HG03108 (cell line): ENCODE measurements around the gene TPSAB1.
"Not testable (repeated sequence)": the region's sequence is repeated elsewhere in the genome, so short reads cannot be mapped to it uniquely, and the experiment has no call there.

Source experiments
- ATAC-seq: cut with Tn5 transposase; IDR thresholded peaks from one replicate; pipeline ENCODE4 v1.9.1; 2021; ENCODE audit warnings: moderate library complexity; ENCODE audit not compliant: unreplicated experiment

The TPSAB1 gene

DNA sequence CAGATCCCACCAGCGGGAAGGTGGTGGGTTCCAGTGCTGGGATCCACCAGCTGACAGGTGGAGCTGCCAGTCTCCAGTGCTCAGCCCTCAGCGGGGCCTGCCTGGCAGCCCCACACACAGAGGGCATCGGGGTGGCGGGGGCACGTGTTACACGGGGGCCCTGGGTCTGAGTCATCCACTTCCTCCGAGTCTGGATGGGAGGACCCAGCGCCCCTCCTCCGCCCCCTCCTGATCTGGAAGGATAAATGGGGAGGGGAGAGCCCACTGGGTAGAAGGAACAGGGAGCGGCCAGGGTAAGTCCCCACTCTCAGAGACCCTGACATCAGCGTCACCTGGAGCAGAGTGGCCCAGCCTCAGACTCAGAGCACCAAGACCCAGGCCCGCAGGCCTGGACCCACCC, at the start of gene TPSAB1:
TPSAB1 (plus strand) TSS at position 270 of the 400 bp plus-strand sequence. CDS start 234 bp downstream, outside the sequence.
- ATAC-seq, result not testable (repeated sequence)

DNA sequence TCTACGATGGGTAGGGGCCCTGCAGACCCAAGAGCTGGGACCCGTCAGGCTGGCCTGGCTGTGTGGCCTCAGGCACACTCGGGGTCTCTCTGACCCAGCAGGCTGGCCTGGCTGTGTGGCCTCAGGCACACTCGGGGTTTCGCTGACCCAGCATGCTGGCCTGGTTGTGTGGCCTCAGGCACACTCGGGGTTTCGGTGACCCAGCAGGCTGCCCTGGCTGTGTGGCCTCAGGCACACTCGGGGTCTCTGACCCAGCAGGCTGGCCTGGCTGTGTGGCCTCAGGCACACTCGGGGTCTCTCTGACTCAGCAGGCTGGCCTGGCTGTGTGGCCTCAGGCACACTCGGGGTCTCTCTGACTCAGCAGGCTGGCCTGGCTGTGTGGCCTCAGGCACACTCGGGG, 49.7 kb upstream of the TPSAB1 start:
- not testable (repeated sequence) for ATAC-seq

DNA sequence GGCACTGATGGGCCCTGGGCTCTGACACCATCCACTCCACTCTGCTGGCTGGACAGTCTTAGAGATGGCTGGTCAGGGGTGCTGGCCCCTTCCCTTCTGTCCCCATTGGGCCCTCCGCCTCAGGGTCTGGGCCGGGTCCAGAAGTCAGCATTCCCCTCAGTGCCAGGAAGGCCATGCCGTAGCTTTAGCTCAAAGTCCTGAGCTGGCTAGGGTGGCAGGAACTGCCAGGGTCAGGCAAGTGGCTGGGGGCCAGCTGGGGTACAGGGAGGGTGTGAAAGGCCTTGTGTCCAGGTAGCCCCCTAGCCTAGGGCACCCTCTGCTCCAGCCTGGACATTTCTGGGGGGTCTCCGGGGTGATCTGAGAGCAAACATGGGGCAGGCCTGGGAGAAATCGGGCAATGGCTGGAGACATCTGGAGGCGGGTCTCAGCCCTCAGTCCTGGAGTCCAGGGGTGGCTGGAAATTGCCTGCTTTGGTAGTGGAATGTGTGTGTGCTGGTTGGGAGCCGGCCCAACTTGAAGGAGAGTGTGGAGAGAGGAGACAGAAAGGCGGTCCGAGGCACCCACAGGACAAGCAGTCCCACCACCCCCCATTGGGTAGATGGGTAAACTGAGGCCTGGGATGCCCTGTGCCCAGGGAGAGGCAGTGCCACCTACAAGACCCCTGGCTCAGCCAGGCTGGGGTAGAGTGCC, 48.0 kb upstream of the TPSAB1 start:
- no peak for ATAC-seq

GRCh38 chr16:1193143-1193824, 47.2 kb upstream of the TPSAB1 start:
- no peak for ATAC-seq

DNA sequence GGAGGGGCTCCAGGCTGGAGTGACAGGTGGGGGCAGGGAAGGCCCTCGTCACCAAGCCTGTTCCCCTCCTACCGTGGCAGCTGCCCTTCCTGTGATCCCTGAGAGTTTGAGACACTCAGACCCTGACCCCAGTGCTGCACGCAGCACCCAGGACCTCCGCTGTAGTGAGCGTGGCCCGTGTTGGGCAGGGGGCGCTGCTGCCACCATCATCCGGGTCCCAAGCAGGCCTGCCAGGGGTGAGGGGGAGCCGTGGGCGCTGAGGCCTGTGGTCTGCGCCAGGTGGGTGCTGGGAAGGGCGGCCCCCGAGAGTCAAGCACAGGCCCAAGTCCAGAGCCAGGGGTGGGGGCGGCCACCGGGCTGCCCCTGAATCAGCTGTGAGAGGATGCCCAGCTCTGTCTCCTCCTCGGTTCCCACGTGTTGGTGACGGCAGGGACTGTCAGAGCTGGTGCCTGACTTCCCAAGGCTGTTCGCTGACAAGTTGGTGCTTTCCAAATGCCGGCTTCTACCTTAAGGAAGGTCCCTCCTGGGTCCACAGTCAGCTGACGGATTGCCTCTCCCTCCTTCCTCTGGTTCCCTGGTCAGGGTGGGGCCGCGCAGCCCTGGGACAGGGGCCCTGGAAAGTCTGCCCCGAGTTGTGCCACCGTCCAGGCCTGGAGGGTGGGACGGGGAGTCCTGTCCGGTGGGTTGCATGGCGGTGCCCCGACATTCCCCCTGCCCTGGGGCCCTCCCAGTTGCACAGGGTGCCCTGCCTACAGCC, 46.5 kb upstream of the TPSAB1 start:
- no peak for ATAC-seq

DNA sequence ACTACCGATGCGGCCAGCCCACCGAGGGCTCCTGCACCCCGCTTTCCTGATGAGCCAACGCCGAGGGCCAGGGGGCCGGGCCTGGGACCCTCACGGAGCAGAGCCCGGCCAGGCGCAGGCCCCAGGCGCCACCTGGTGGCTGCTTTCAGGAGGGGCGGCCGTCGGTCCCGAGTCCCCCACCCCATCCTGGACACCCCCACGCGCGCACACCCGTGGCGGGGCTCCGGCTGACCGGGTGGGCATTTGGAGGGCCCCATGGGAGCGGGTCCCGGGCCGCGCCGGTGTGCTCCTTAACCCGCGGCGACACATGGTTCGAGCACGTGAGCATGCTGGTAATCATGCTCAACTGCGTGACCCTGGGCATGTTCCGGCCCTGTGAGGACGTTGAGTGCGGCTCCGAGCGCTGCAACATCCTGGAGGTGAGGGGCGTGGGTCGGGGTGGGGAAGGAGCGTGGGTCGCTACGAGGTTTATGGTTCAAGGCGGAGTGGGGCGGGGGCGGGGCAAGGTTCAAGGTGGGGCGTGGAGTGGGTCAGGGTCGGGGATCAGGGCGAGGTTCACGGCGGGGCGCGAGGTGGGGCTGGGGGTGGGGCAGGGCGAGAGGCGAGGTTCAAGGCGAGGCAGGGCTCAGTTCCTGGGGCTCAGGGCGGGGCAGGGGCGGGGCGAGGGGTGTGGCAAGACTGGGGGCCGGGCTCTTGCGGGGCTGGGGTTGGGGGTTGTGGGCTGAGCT, 45.7 kb upstream of the TPSAB1 start:
- no peak for ATAC-seq

- no peak for ATAC-seq
Measured at GRCh38 chr16:1195393-1195666, 45.2 kb upstream of the TPSAB1 start.

DNA sequence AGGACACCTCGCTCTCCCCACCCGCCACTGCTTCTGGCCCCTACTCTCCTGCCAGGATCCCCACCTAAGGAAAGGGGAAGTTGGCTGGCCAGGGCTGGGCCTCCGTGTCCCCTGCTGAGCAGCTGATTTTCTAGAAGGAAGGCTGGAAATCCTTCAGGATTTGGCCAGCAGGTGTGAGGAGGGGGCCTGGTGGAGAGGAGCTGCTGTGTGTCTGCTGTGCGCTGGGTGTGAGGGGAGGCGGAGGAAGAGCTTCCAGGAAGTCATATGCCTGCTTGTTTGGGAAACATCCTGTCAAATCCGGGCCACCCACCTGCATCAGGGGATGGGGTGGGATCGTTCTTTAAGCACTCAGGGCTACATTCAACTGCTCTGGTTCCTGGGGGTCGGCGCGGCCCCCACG, 44.0 kb upstream of the TPSAB1 start:
- no peak for ATAC-seq

DNA sequence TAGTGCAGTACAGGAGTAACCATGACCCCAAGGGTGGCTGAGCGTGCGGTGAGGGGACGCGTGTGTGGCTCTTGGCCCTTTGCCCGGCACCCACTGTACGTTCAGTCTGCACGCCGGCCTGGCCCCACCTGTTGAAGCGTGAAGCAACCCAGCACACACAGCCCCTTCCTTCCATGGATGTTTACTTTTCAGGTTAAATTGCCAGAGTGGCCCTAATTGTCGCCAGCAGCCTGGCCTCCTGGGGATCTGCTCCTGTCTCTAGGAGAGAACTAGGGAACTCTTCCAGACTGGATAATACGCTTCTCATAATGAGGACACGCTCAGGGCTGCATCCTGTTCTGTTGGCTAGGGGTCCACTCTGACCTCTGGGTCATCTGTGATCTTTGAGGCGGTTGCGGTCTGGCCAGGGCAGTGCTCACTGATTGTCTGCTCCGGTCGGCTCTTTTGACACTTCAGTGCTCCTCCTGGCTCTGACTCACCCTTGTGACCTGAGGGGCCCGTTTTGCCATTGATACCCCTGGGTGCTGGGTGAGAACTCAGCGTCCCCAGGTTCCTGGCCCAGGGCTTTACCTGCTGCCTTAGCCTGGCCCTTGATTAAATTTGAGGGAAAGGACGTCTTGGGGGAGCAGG, 43.2 kb upstream of the TPSAB1 start:
- no peak for ATAC-seq

GRCh38 chr16:1198194-1198593, 42.3 kb upstream of the TPSAB1 start:
- ATAC-seq, result no peak

GRCh38 chr16:1198671-1199346, 41.7 kb upstream of the TPSAB1 start:
- not testable (repeated sequence) for ATAC-seq

- no peak for ATAC-seq
Measured at GRCh38 chr16:1199347-1200013, 41.0 kb upstream of the TPSAB1 start.

DNA sequence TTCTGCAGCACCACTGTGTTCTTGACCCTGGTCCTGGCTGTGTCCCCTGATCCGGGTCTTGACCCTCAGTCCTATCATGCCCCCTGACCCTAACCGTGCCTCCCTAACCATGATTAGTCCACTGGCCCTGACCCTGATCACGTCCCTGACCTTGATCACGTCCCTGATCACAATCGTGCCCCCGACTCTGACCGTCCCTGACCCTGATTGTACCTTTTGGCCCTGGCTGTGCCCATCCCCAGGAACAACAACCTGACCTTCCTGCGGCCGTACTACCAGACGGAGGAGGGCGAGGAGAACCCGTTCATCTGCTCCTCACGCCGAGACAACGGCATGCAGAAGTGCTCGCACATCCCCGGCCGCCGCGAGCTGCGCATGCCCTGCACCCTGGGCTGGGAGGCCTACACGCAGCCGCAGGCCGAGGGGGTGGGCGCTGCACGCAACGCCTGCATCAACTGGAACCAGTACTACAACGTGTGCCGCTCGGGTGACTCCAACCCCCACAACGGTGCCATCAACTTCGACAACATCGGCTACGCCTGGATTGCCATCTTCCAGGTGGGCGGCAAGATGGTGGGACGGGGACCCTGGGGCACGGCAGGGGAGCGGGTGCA, 40.4 kb upstream of the TPSAB1 start:
- ATAC-seq, result no peak

DNA sequence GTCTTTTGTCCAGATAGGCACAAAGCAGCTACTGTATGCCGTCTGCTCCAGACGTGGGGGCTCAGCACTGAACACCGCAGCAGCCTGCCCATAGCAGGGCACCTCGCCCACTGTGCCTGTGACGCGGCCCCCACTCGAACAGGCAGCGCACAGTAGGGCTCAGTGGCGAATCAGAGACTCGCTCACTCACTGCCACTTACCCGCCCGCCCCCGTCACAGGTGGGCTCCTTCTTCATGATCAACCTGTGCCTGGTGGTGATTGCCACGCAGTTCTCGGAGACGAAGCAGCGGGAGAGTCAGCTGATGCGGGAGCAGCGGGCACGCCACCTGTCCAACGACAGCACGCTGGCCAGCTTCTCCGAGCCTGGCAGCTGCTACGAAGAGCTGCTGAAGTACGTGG, 39.1 kb upstream of the TPSAB1 start:
- no peak for ATAC-seq

DNA sequence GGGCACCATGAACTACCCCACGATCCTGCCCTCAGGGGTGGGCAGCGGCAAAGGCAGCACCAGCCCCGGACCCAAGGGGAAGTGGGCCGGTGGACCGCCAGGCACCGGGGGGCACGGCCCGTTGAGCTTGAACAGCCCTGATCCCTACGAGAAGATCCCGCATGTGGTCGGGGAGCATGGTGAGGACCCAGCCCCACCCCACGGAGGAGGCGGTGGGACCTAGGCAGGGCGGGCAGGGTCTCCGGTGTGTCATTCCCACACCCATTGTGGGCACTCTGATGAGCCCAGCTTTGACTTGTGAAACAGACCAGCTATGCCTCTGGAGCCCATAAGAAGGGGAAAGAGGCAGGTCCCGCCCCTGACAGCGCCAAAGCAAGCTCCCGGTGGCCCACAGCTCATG, 38.2 kb upstream of the TPSAB1 start:
- ATAC-seq, result no peak

DNA sequence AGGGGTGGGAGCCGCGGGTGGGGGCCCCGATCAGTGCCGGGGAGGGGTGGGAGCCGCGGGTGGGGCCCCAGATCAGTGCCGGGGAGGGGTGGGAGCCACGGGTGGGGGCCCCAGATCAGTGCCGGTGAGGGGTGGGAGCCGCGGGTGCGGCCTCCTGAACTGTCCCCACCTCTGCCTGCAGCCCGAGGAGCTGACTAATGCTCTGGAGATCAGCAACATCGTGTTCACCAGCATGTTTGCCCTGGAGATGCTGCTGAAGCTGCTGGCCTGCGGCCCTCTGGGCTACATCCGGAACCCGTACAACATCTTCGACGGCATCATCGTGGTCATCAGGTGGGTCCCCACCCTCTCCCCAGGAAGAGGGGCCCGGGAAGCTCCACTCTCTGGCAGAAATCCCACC, 35.6 kb upstream of the TPSAB1 start:
- no peak for ATAC-seq

- ATAC-seq, result no peak
Measured at GRCh38 chr16:1206326-1206725, 34.2 kb upstream of the TPSAB1 start.

DNA sequence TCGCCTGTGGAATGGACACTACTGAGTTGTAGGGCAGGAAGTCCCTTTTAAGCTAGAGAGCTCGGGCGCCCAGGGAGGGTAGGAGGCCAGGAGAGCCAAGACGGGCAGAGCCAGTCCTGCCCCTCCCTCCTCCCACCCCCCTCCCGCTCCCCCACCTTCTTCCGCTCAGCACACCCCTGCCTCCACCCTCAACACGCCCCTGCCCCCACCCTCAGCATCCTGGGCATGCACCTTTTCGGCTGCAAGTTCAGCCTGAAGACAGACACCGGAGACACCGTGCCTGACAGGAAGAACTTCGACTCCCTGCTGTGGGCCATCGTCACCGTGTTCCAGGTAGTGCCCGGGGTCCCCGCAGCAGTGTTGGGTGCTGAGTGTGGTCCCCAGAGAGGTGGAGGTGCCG, 33.7 kb upstream of the TPSAB1 start:
- no peak for ATAC-seq

- ATAC-seq, result no peak
Measured at GRCh38 chr16:1208239-1208830, 32.2 kb upstream of the TPSAB1 start.
